Measurements from ENCODE around the gene SPARC.

Gene SPARC

DNA sequence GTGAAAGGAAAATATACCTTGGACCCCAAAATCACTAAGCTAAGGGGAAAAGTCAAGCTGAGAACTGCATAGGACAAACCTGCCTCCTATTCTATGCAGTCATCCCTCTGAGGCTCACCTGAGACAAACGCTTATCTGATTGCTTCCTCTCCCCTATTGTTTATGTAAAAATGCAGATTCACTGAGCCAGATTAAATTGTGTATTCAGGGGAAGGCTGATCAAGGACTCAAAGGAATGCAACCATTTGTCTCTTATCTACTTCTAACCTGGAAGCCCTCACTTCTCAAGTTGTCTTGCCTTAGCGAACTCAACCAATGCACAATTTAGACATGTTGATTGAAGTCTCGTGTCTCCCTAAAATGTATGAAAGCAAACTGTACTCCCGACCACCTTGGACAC is 13.3 kb downstream of the SPARC start:
- Histone ChIP-seq H3K36me3 (ENCODE audit: control insufficient read depth, insufficient read depth, low read length) (peaks cover 7% of the 10 kb centered on the region), H3K27ac (ENCODE audit: low read depth, low read length) (no peak overlapping the region)

DNA sequence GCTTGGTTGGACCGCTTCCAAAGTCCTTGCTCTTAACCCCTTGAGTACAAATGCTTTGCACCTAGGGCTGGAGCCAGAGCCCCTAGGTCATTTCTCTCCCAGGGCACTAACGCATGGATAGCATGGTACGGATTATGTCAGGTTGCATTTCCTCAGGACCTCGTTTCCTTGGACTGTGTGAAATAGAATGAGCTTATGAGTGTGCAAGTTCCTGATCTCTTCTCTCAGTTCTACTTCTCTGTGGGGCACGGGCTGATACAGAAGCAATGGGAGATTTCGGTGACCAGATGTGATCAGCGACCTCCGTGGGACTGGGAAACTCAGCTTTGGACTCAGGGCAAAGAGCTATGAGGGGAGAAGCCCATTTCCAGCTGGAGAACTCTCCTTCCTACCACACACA is 14.2 kb downstream of the SPARC start:
- no peaks in the 10 kb centered on the region for H3K27me3 ChIP-seq (ENCODE audit: control insufficient read depth, insufficient read depth, low read length)
- H3K4me3 ChIP-seq (ENCODE audit: low read length) = no peak overlapping the region
- H3K36me3 ChIP-seq (ENCODE audit: control insufficient read depth, insufficient read depth, low read length) = peaks cover 10% of the 10 kb centered on the region
- peaks cover 40% of the 10 kb centered on the region for H3K4me1 ChIP-seq (ENCODE audit: control insufficient read depth, insufficient read depth, low read length)
- no peak overlapping the region for H3K9ac ChIP-seq (ENCODE audit: low read length)
- H3K27ac ChIP-seq (ENCODE audit: low read depth, low read length) = peak overlapping the region; percentile 55

More for the DNA sequence above, 13.3 kb downstream of the SPARC start:
- H3K4me3 ChIP-seq (ENCODE audit: low read length) = no peak overlapping the region
- peaks cover 44% of the 10 kb centered on the region for H3K4me1 ChIP-seq (ENCODE audit: control insufficient read depth, insufficient read depth, low read length)
- H3K9ac ChIP-seq (ENCODE audit: low read length) = no peak overlapping the region
- no peaks in the 10 kb centered on the region for H3K27me3 ChIP-seq (ENCODE audit: control insufficient read depth, insufficient read depth, low read length)

DNA sequence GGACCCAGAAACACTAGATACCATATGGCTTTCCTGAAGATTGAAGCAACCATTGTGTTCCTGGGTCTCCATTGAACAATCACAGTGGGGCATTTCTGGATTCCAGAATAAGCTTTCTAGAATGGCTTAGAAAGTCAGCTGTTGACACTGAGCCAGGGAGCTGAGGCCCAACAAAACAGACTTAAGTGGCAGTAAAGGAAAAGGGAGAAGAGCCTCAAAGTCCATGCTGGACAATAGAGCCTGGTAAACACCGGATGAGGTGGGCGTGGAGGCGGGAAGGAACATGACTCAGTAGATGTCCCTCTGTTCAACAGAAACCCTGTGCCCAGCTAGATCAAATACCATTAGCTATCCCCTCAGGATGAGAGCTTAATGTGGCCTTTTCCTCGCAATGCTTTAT is 14.8 kb downstream of the SPARC start:
- peaks cover 34% of the 10 kb centered on the region for H3K4me1 ChIP-seq (ENCODE audit: control insufficient read depth, insufficient read depth, low read length)
- H3K4me3 ChIP-seq (ENCODE audit: low read length) = no peak overlapping the region
- no peak overlapping the region for H3K9ac ChIP-seq (ENCODE audit: low read length)
- peaks cover 12% of the 10 kb centered on the region for H3K36me3 ChIP-seq (ENCODE audit: control insufficient read depth, insufficient read depth, low read length)
- H3K27me3 ChIP-seq (ENCODE audit: control insufficient read depth, insufficient read depth, low read length) = no peaks in the 10 kb centered on the region
- peak overlapping the region; percentile 55 for H3K27ac ChIP-seq (ENCODE audit: low read depth, low read length)

DNA sequence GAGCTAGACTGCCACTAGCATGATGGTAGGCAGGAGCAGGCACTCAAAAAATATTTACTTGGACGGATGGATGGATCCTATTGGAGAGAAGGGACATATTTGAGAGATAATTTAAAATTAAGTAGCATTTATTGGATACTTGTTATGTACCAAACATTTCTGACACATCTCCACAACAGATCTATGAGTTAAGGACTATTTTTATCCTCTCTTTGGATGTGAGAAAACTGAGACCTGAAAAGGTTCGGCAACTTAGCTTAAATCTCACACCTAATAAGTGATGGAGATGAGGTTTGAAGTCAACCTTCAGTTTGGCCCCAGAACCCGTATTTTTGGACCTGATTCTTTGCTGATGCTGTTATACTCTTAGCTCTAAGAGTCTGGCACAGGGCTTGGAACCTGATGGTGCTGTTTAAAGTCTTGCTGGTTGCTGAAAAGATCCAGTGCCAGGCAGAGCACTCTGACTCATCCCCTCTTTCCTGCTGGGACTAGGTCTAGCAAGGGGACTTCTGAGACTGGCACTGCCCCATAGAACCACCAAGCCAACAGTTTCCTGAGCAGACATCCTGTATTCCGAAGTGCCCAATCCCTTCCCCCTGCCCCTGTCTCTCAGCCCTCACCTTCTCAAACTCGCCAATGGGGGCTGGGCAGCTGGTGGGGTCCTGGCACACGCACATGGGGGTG is 15.6 kb downstream of the SPARC start:
- Histone ChIP-seq H3K36me3 (ENCODE audit: control insufficient read depth, insufficient read depth, low read length) (peaks cover 12% of the 10 kb centered on the region), H3K4me1 (ENCODE audit: control insufficient read depth, insufficient read depth, low read length) (peaks cover 29% of the 10 kb centered on the region), H3K27ac (ENCODE audit: low read depth, low read length) (peak overlapping the region; percentile 55), H3K4me3 (ENCODE audit: low read length) (no peak overlapping the region), H3K9ac (ENCODE audit: low read length) (no peak overlapping the region), H3K27me3 (ENCODE audit: control insufficient read depth, insufficient read depth, low read length) (no peaks in the 10 kb centered on the region)

DNA sequence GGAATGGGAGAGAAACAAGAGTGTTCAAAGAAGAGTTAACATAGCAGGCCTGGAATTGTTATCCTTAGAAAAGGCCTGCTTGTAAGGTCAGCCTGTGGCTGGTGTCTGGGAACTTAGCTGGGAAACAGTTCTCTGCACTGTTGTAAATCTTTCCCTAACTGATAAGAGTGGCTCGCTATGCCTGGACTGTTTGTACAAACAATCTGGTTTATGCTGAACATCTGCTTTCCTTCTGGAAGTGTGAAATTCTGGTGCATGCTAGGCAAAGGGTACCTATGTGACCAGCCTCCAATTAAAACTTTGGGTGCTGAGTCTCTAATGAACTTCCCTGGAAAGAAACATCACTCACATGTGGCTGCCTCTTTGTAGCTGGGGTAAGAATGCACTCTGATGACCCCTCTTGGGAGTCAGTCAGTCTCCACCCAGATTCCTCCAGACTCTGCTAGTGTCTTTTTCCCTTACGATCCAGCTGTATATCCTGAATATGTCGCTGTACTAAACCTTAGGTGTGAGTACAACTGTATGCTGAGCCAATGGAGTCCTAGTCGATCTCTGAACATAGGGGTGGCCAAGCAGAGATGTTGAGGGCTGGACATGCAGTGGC is 16.5 kb downstream of the SPARC start:
- Histone ChIP-seq H3K4me1 (ENCODE audit: control insufficient read depth, insufficient read depth, low read length) (peaks cover 27% of the 10 kb centered on the region), H3K9ac (ENCODE audit: low read length) (no peak overlapping the region), H3K27ac (ENCODE audit: low read depth, low read length) (no peak overlapping the region), H3K36me3 (ENCODE audit: control insufficient read depth, insufficient read depth, low read length) (peaks cover 12% of the 10 kb centered on the region), H3K4me3 (ENCODE audit: low read length) (no peak overlapping the region), H3K27me3 (ENCODE audit: control insufficient read depth, insufficient read depth, low read length) (no peaks in the 10 kb centered on the region)

DNA sequence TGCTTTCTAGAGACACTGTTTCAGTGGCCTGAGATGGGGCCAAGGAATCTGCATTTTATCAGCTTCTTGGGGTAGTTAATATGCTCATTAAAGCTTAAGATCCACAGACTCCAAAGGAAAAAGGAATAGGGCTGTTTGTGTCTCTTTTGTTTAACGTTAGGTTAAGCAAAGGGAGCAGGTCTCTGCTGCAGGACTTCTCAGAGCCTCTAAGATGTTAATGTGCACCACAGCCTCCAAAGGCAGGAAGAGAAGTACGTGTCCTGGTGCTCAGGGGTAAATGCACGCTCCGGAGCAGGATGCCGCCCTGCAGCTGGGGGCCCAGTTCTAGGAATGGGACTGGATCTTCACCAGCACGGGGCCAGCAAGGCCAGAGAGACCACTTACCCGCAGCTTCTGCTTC is 19.6 kb downstream of the SPARC start:
- no peak overlapping the region for H3K27ac ChIP-seq (ENCODE audit: low read depth, low read length)
- no peak overlapping the region for H3K4me3 ChIP-seq (ENCODE audit: low read length)
- peaks cover 15% of the 10 kb centered on the region for H3K36me3 ChIP-seq (ENCODE audit: control insufficient read depth, insufficient read depth, low read length)
- peaks cover 30% of the 10 kb centered on the region for H3K4me1 ChIP-seq (ENCODE audit: control insufficient read depth, insufficient read depth, low read length)
- H3K9ac ChIP-seq (ENCODE audit: low read length) = no peak overlapping the region
- H3K27me3 ChIP-seq (ENCODE audit: control insufficient read depth, insufficient read depth, low read length) = no peaks in the 10 kb centered on the region

DNA sequence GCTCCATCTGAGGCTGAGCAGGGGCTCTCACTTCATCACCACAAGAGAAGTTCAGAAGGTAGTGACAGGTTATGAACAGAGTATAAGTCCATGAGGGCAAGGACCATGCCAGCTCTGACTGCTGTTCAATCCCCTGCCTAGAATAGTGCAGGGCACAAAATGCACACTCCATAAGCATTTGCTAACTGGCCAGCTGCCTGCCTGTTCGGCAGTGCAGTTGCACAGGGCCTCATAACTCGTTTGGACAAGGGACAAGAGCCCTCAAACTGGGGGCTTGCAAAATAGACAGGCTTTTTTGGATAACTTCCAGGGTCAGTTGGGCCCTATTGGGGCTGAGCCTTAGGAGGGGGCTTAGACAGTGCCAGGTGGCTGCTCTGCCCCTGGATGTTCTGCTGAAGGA is 21.1 kb downstream of the SPARC start:
- Histone ChIP-seq H3K9ac (ENCODE audit: low read length) (no peak overlapping the region), H3K36me3 (ENCODE audit: control insufficient read depth, insufficient read depth, low read length) (peaks cover 15% of the 10 kb centered on the region)

DNA sequence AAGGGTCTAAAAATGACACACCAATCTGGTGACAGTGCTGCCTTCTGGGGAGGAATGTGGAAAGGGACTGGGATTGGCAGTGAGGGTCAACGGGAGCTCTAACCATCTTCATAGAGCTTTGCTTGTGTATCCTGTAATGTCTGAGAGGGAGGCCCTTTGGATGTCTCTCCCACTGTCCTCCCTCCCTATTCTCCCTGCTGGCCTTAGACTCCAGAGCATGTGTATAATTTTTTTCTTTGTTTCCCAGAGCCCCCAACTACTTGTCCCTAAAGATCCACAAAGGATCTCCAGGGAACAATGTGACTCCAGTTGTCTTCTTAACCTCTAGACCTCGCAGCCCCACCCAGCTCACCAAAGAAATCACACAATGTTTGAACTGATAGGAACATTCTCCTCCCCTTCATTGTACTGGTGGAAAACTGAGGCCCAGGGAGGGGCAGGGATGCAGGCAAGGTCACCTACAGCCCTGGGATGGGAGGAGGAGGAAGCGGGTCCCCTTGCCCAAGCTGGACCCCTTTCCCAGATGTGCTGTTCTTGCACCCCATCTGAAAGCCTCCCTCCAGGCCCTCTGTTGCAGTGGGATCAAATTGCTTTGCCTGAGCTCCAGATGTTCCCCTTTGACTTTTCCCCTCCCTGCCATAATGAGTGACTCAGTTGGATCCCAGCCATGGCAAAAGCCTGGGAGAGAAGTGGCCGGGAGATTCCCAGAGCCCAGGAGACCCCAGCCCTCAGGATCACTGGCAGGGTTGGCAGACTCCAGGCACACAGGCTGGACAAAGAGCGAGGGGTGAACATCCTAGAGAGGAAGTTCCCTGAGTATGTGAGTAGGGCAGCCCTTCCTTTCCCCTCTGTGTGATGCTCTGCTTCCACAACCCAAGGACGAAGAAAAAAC is 21.8 kb downstream of the SPARC start:
- H3K9ac ChIP-seq (ENCODE audit: low read length) = no peak overlapping the region
- no peaks in the 10 kb centered on the region for H3K27me3 ChIP-seq (ENCODE audit: control insufficient read depth, insufficient read depth, low read length)
- no peak overlapping the region for H3K4me3 ChIP-seq (ENCODE audit: low read length)
- H3K4me1 ChIP-seq (ENCODE audit: control insufficient read depth, insufficient read depth, low read length) = peaks cover 9% of the 10 kb centered on the region
- no peak overlapping the region for H3K27ac ChIP-seq (ENCODE audit: low read depth, low read length)
- H3K36me3 ChIP-seq (ENCODE audit: control insufficient read depth, insufficient read depth, low read length) = peaks cover 15% of the 10 kb centered on the region

More for the DNA sequence above, 21.1 kb downstream of the SPARC start:
- Histone ChIP-seq H3K4me1 (ENCODE audit: control insufficient read depth, insufficient read depth, low read length) (peaks cover 16% of the 10 kb centered on the region), H3K27me3 (ENCODE audit: control insufficient read depth, insufficient read depth, low read length) (no peaks in the 10 kb centered on the region), H3K27ac (ENCODE audit: low read depth, low read length) (no peak overlapping the region), H3K4me3 (ENCODE audit: low read length) (no peak overlapping the region)

DNA sequence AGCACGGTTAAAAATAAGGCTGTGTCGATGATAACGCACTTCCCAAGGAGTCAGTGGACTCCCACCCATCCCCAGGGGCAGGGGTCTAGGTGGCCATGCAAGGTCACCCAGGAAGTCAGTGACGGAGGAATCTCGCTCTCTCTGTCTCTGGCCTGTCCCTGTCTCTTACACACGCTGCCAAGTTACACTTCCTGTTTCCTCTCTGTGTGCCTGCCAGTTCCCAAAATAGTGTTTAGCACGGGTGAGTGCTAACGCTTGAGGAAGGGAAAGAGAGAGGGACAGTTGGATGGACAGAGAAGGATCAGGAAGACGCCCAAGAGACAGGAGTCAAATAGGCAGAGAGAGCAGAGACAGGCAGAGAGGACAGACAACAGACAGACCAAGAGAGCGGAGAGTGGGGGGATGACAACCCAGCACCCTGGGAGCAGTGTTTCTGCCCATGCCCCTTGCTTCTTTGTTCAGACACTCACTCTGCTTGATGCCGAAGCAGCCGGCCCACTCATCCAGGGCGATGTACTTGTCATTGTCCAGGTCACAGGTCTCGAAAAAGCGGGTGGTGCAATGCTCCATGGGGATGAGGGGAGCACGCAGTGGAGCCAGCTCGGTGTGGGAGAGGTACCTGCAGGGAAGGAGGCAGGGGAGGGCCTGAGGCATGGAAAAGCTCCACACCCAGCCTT is 23.0 kb downstream of the SPARC start:
- Histone ChIP-seq H3K27me3 (ENCODE audit: control insufficient read depth, insufficient read depth, low read length) (no peaks in the 10 kb centered on the region), H3K36me3 (ENCODE audit: control insufficient read depth, insufficient read depth, low read length) (peaks cover 11% of the 10 kb centered on the region), H3K9ac (ENCODE audit: low read length) (no peak overlapping the region), H3K4me1 (ENCODE audit: control insufficient read depth, insufficient read depth, low read length) (peaks cover 9% of the 10 kb centered on the region), H3K4me3 (ENCODE audit: low read length) (no peak overlapping the region), H3K27ac (ENCODE audit: low read depth, low read length) (no peak overlapping the region)

DNA sequence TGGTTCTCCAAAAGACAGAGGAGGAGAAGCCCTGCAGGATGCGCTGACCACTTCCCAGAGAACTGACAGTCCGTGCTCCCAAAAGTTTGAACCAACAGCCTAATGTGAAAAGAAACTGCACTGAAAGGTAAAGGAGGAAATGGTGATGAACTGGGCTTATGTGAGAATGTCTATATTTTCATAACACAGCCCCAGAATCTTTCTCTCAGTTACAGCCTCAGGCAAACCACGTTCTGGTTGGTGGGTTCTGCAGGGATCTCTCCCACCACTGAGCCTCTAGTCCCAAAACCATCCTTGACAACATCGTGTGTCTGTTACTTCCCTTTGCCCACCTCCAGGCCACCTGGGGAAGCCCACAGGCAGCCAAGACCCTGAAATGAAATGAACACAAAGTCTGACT is 23.9 kb downstream of the SPARC start:
- Histone ChIP-seq H3K4me3 (ENCODE audit: low read length) (no peak overlapping the region), H3K36me3 (ENCODE audit: control insufficient read depth, insufficient read depth, low read length) (peaks cover 11% of the 10 kb centered on the region), H3K9ac (ENCODE audit: low read length) (no peak overlapping the region), H3K4me1 (ENCODE audit: control insufficient read depth, insufficient read depth, low read length) (peaks cover 9% of the 10 kb centered on the region), H3K27ac (ENCODE audit: low read depth, low read length) (no peak overlapping the region), H3K27me3 (ENCODE audit: control insufficient read depth, insufficient read depth, low read length) (no peaks in the 10 kb centered on the region)

DNA sequence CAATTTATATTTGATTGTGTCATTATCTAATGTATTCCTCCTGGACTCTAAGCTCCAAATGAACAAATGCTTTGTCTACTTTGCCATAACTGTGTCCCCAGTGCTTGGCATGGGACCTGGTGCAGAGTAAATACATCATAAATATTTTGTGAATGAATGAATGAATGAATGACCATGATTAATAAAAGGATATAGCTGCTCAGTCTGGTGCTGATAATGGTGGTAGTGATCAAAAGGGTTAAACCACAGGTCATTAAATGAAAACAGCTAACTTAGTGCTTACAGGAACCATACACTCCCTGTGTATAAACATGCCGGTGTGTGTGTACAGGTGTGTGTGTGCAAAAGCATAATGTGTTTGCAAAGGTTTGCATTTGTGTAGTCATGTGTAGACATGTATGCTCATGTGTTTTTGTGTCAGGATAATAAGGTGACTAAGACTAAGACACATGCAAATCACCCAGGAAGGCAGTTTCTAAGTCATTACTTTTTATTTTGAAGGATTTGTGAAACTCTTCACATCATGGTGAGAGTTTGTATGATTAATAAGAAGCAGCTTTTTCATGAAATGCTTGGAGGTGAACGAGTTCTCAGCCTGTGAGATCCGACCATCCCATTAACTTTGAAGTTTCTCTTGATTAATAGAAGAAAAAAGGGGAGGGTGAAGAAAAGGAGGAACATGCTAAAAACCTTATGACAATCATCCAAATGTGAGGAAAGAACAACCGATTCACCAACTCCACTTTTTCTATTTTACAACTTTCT is 24.6 kb downstream of the SPARC start:
- Histone ChIP-seq H3K4me1 (ENCODE audit: control insufficient read depth, insufficient read depth, low read length) (peaks cover 9% of the 10 kb centered on the region), H3K27me3 (ENCODE audit: control insufficient read depth, insufficient read depth, low read length) (no peaks in the 10 kb centered on the region), H3K9ac (ENCODE audit: low read length) (no peak overlapping the region), H3K36me3 (ENCODE audit: control insufficient read depth, insufficient read depth, low read length) (peaks cover 7% of the 10 kb centered on the region), H3K4me3 (ENCODE audit: low read length) (no peak overlapping the region), H3K27ac (ENCODE audit: low read depth, low read length) (no peak overlapping the region)

All from rectal smooth muscle tissue (tissue), 1 donor.